Measurements from ENCODE around the gene HDC. TPM values are rescaled to one million over a fixed set of nuclear protein-coding genes. Genes with fewer than 3 reads are reported as not detected.

The HDC gene
- total and polyA plus RNA-seq, 10 of the 15 experiments (the other 5 are each of a cell fraction or from before 2014, with no cell fraction given): not detected

DNA sequence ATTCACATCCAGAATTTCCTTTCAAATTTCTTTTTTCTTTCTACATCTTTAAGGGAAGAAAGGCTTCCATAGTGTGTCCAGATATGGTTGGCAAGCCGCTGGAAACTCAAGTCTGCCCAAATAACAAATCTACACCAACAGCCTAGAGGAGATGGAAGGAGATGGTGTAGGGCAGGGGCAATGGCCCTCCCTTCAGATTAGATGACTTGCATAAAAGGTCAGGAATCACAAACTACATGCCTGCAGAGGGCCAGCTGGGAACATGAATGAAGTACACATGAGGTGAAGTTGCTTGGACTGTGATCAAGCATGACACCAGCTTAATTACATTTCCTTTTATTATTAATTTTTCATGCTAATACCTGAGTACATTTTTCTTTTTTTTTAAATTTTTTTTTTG, 73.4 kb downstream of the HDC start (continued):
- TF ChIP-seq, protein P1, sequence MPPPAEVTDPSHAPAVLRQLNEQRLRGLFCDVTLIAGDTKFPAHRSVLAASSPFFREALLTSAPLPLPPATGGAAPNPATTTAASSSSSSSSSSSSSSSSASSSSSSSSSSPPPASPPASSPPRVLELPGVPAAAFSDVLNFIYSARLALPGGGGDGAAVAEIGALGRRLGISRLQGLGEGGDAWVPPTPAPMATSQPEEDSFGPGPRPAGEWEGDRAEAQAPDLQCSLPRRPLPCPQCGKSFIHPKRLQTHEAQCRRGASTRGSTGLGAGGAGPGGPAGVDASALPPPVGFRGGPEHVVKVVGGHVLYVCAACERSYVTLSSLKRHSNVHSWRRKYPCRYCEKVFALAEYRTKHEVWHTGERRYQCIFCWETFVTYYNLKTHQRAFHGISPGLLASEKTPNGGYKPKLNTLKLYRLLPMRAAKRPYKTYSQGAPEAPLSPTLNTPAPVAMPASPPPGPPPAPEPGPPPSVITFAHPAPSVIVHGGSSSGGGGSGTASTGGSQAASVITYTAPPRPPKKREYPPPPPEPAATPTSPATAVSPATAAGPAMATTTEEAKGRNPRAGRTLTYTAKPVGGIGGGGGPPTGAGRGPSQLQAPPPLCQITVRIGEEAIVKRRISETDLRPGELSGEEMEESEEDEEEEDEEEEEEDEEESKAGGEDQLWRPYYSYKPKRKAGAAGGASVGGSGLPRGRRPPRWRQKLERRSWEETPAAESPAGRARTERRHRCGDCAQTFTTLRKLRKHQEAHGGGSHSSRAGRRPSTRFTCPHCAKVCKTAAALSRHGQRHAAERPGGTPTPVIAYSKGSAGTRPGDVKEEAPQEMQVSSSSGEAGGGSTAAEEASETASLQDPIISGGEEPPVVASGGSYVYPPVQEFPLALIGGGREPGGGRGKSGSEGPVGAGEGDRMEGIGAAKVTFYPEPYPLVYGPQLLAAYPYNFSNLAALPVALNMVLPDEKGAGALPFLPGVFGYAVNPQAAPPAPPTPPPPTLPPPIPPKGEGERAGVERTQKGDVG (CRISPR knock-in tag; IDR thresholded peaks at IDR 0.05): no peak
- no peak for TF ChIP-seq MTA3 (IDR thresholded peaks at IDR 0.05; ENCODE audit: borderline replicate concordance, low read length)
- TF ChIP-seq ZNF24 (IDR thresholded peaks at IDR 0.05): no peak
- no peak for TF ChIP-seq BCL11A (IDR thresholded peaks at IDR 0.05; ENCODE audit: low read depth, low read length)
- TF ChIP-seq NR2C1 (IDR thresholded peaks at IDR 0.05): no peak
- no peak for TF ChIP-seq CHD4 (IDR thresholded peaks at IDR 0.05)
- TF ChIP-seq YBX1 (IDR thresholded peaks at IDR 0.05): no peak
- TF ChIP-seq BMI1 (IDR thresholded peaks at IDR 0.05; ENCODE audit: borderline replicate concordance): no peak
- TF ChIP-seq, protein P2, sequence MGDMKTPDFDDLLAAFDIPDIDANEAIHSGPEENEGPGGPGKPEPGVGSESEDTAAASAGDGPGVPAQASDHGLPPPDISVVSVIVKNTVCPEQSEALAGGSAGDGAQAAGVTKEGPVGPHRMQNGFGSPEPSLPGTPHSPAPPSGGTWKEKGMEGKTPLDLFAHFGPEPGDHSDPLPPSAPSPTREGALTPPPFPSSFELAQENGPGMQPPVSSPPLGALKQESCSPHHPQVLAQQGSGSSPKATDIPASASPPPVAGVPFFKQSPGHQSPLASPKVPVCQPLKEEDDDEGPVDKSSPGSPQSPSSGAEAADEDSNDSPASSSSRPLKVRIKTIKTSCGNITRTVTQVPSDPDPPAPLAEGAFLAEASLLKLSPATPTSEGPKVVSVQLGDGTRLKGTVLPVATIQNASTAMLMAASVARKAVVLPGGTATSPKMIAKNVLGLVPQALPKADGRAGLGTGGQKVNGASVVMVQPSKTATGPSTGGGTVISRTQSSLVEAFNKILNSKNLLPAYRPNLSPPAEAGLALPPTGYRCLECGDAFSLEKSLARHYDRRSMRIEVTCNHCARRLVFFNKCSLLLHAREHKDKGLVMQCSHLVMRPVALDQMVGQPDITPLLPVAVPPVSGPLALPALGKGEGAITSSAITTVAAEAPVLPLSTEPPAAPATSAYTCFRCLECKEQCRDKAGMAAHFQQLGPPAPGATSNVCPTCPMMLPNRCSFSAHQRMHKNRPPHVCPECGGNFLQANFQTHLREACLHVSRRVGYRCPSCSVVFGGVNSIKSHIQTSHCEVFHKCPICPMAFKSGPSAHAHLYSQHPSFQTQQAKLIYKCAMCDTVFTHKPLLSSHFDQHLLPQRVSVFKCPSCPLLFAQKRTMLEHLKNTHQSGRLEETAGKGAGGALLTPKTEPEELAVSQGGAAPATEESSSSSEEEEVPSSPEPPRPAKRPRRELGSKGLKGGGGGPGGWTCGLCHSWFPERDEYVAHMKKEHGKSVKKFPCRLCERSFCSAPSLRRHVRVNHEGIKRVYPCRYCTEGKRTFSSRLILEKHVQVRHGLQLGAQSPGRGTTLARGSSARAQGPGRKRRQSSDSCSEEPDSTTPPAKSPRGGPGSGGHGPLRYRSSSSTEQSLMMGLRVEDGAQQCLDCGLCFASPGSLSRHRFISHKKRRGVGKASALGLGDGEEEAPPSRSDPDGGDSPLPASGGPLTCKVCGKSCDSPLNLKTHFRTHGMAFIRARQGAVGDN (IDR thresholded peaks at IDR 0.05): no peak
- no peak for TF ChIP-seq TARDBP (IDR thresholded peaks at IDR 0.05; ENCODE audit: borderline replicate concordance)

Small RNA genes lying within 50 kb of the gene (small RNA-seq; reads per million reads assigned to genes)
- gene RF00019: not detected

Other genes with a start within 250 kb of the HDC start
- gene ATP8B4, start 146.5 kb downstream of the HDC start, total RNA-seq (2014; rRNA removed): 0.23 and 0.49 TPM in 2 replicates
- 0.27 and 0.55 TPM in 2 replicates for gene ATP8B4, start 146.5 kb downstream of the HDC start, total RNA-seq (2014; rRNA removed; fragmentation: Illumina TruSeq; extraction: Trizol)
- gene ATP8B4, start 146.5 kb downstream of the HDC start, total RNA-seq (2021): 0.23 and 0.56 TPM in 2 replicates
- gene ATP8B4, start 146.5 kb downstream of the HDC start, polyA plus RNA-seq (2011; rRNA removed): 0.15 and 0.29 TPM in 2 replicates
- gene ATP8B4, start 146.5 kb downstream of the HDC start, polyA plus RNA-seq (2014; fragmentation: Illumina TruSeq; extraction: Trizol): 0.10 and 0.82 TPM in 2 replicates
- gene ATP8B4, start 146.5 kb downstream of the HDC start, polyA plus RNA-seq (2014; fragmentation: Nextera tagmentation; extraction: Ambion mirVana): under 1 TPM; 0.02 TPM
- gene ATP8B4, start 146.5 kb downstream of the HDC start, polyA plus RNA-seq (2014; rRNA removed): 0.08 TPM in 2 replicates
- gene ATP8B4, start 146.5 kb downstream of the HDC start, polyA plus RNA-seq (2016; fragmentation: Nextera tagmentation; extraction: Ambion mirVana): under 1 TPM; 0.48 to 0.94 TPM
- gene SLC27A2, start 83.5 kb downstream of the HDC start, total RNA-seq (2014; rRNA removed): 0.62 and 0.82 TPM in 2 replicates
- gene SLC27A2, start 83.5 kb downstream of the HDC start, total RNA-seq (2014; rRNA removed; fragmentation: Illumina TruSeq; extraction: Trizol): 0.98 and 1.1 TPM in 2 replicates
- 0.38 and 0.64 TPM in 2 replicates for gene SLC27A2, start 83.5 kb downstream of the HDC start, total RNA-seq (2021)
- 0.69 and 1.5 TPM in 2 replicates for gene SLC27A2, start 83.5 kb downstream of the HDC start, polyA plus RNA-seq (2011; rRNA removed)
- 0.55 and 0.59 TPM in 2 replicates for gene SLC27A2, start 83.5 kb downstream of the HDC start, polyA plus RNA-seq (2014; fragmentation: Illumina TruSeq; extraction: Trizol)
- gene SLC27A2, start 83.5 kb downstream of the HDC start, polyA plus RNA-seq (2014; fragmentation: Nextera tagmentation; extraction: Ambion mirVana): under 1 TPM in 1 of 2 experiments, not detected in 1; 0.22 TPM
- 0.67 and 0.83 TPM in 2 replicates for gene SLC27A2, start 83.5 kb downstream of the HDC start, polyA plus RNA-seq (2014; rRNA removed)
- gene SLC27A2, start 83.5 kb downstream of the HDC start, polyA plus RNA-seq (2016; fragmentation: Nextera tagmentation; extraction: Ambion mirVana): 1 to 10 TPM in 1 of 2 experiments, under 1 TPM in 1; 0.98 to 1.2 TPM
- 44.2 and 49.8 TPM in 2 replicates for gene GABPB1, start 89.5 kb upstream of the HDC start, total RNA-seq (2014; rRNA removed)
- 40.2 and 42.3 TPM in 2 replicates for gene GABPB1, start 89.5 kb upstream of the HDC start, total RNA-seq (2014; rRNA removed; fragmentation: Illumina TruSeq; extraction: Trizol)
- gene GABPB1, start 89.5 kb upstream of the HDC start, total RNA-seq (2021): 32.4 and 35.9 TPM in 2 replicates
- 48.2 and 56.6 TPM in 2 replicates for gene GABPB1, start 89.5 kb upstream of the HDC start, polyA plus RNA-seq (2011; rRNA removed)
- gene GABPB1, start 89.5 kb upstream of the HDC start, polyA plus RNA-seq (2014; fragmentation: Illumina TruSeq; extraction: Trizol): 37.3 and 45.5 TPM in 2 replicates
- gene GABPB1, start 89.5 kb upstream of the HDC start, polyA plus RNA-seq (2014; fragmentation: Nextera tagmentation; extraction: Ambion mirVana): 10 to 100 TPM; 13.9 to 18.2 TPM
- gene GABPB1, start 89.5 kb upstream of the HDC start, polyA plus RNA-seq (2014; rRNA removed): 37.9 and 38.9 TPM in 2 replicates
- gene GABPB1, start 89.5 kb upstream of the HDC start, polyA plus RNA-seq (2016; fragmentation: Nextera tagmentation; extraction: Ambion mirVana): 10 to 100 TPM; 40.8 to 41.6 TPM
- 27.6 and 32.3 TPM in 2 replicates for gene USP8, start 158.7 kb upstream of the HDC start, total RNA-seq (2014; rRNA removed)
- gene USP8, start 158.7 kb upstream of the HDC start, total RNA-seq (2014; rRNA removed; fragmentation: Illumina TruSeq; extraction: Trizol): 36.8 and 44.6 TPM in 2 replicates
- gene USP8, start 158.7 kb upstream of the HDC start, total RNA-seq (2021): 34.8 and 42.3 TPM in 2 replicates
- 51.7 and 71.6 TPM in 2 replicates for gene USP8, start 158.7 kb upstream of the HDC start, polyA plus RNA-seq (2011; rRNA removed)
- 39.7 and 43.3 TPM in 2 replicates for gene USP8, start 158.7 kb upstream of the HDC start, polyA plus RNA-seq (2014; fragmentation: Illumina TruSeq; extraction: Trizol)
- 10 to 100 TPM; 25.2 to 30.2 TPM for gene USP8, start 158.7 kb upstream of the HDC start, polyA plus RNA-seq (2014; fragmentation: Nextera tagmentation; extraction: Ambion mirVana)
- gene USP8, start 158.7 kb upstream of the HDC start, polyA plus RNA-seq (2014; rRNA removed): 27.5 and 28.7 TPM in 2 replicates
- gene USP8, start 158.7 kb upstream of the HDC start, polyA plus RNA-seq (2016; fragmentation: Nextera tagmentation; extraction: Ambion mirVana): 10 to 100 TPM; 35.5 to 42.3 TPM